T-helper 1 cell treated with Interleukin-12 subunit alpha and Interleukin-12 subunit beta and Interleukin-4 antibody, amounts not matched to agents 30 μg/mL and 1 μg/mL, for 36 hours (primary cell): Measurements from ENCODE around the gene KRTAP10-2.

Source experiments
- H3K27ac Mint-ChIP-seq: one replicate; pipeline ENCODE4 v1.8.0; 2021; ENCODE audit warnings: mild to moderate bottlenecking, mixed read lengths
- H3K27me3 Mint-ChIP-seq: one replicate; pipeline ENCODE4 v1.8.0; 2021; ENCODE audit warnings: low read depth, mixed read lengths
- H3K36me3 Mint-ChIP-seq: one replicate; pipeline ENCODE4 v1.8.0; 2021; ENCODE audit warnings: low read depth, mixed read lengths
- H3K4me1 Mint-ChIP-seq: one replicate; pipeline ENCODE4 v1.8.0; 2021; ENCODE audit warnings: low read depth, mixed read lengths
- H3K4me3 Mint-ChIP-seq: one replicate; pipeline ENCODE4 v1.8.0; 2021; ENCODE audit warnings: mild to moderate bottlenecking, moderate library complexity, mixed read lengths
- H3K9me3 Mint-ChIP-seq: one replicate; pipeline ENCODE4 v1.8.0; 2021; ENCODE audit warnings: mixed read lengths

The KRTAP10-2 gene

GRCh38 chr21:44547656-44548331 lies 3.5 kb downstream of the KRTAP10-2 start:
- H3K27me3 Mint-ChIP-seq: peaks cover 3% of the 10 kb centered on the region
- peaks cover 18% of the 10 kb centered on the region for H3K36me3 Mint-ChIP-seq
- peak overlapping the region; percentile 58 for H3K27ac Mint-ChIP-seq
- peaks cover 17% of the 10 kb centered on the region for H3K4me1 Mint-ChIP-seq
- H3K4me3 Mint-ChIP-seq: peak overlapping the region; percentile 2
- H3K9me3 Mint-ChIP-seq: peaks cover 22% of the 10 kb centered on the region

- Mint-ChIP-seq H3K27me3 (peaks cover 9% of the 10 kb centered on the region), H3K9me3 (peaks cover 22% of the 10 kb centered on the region), H3K4me1 (peaks cover 17% of the 10 kb centered on the region), H3K36me3 (peaks cover 18% of the 10 kb centered on the region), H3K27ac (no peak overlapping the region), H3K4me3 (no peak overlapping the region)
Observed at GRCh38 chr21:44544566-44544965, 6.7 kb downstream of the KRTAP10-2 start.

- Mint-ChIP-seq H3K4me3 (no peak overlapping the region), H3K36me3 (peaks cover 13% of the 10 kb centered on the region), H3K27ac (no peak overlapping the region), H3K9me3 (peaks cover 20% of the 10 kb centered on the region), H3K4me1 (peaks cover 9% of the 10 kb centered on the region), H3K27me3 (peaks cover 6% of the 10 kb centered on the region)
Observed at GRCh38 chr21:44542716-44543115, 8.6 kb downstream of the KRTAP10-2 start.

GRCh38 chr21:44540741-44541288 lies 10.5 kb downstream of the KRTAP10-2 start:
- peaks cover 6% of the 10 kb centered on the region for H3K9me3 Mint-ChIP-seq
- no peak overlapping the region for H3K4me3 Mint-ChIP-seq
- H3K27me3 Mint-ChIP-seq: peaks cover 6% of the 10 kb centered on the region
- H3K4me1 Mint-ChIP-seq: no peaks in the 10 kb centered on the region
- peaks cover 1% of the 10 kb centered on the region for H3K36me3 Mint-ChIP-seq
- no peak overlapping the region for H3K27ac Mint-ChIP-seq

GRCh38 chr21:44539991-44540666 lies 11.2 kb downstream of the KRTAP10-2 start, which contains the start of gene KRTAP10-1:
TSS of gene KRTAP10-1 (minus strand) at chr21:44540195. CDS start at chr21:44540150, 45 bp downstream.
- H3K27me3 Mint-ChIP-seq: peaks cover 6% of the 10 kb centered on the region
- no peak within 1 kb of the TSS for H3K27ac Mint-ChIP-seq
- no peak within 1 kb of the TSS for H3K4me3 Mint-ChIP-seq
- no peaks in the 10 kb centered on the region for H3K36me3 Mint-ChIP-seq
- H3K4me1 Mint-ChIP-seq: no peaks in the 10 kb centered on the region
- H3K9me3 Mint-ChIP-seq: no peaks in the 10 kb centered on the region

- Mint-ChIP-seq H3K4me1 (no peaks in the 10 kb centered on the region), H3K4me3 (no peak overlapping the region), H3K27me3 (peaks cover 6% of the 10 kb centered on the region)
Observed at GRCh38 chr21:44539046-44539445, 12.3 kb downstream of the KRTAP10-2 start.

GRCh38 chr21:44537930-44538911 lies 13.1 kb downstream of the KRTAP10-2 start:
- no peaks in the 10 kb centered on the region for H3K36me3 Mint-ChIP-seq
- H3K27ac Mint-ChIP-seq: no peak overlapping the region
- no peaks in the 10 kb centered on the region for H3K9me3 Mint-ChIP-seq

More at GRCh38 chr21:44539046-44539445, 12.3 kb downstream of the KRTAP10-2 start:
- no peaks in the 10 kb centered on the region for H3K9me3 Mint-ChIP-seq
- no peak overlapping the region for H3K27ac Mint-ChIP-seq
- H3K36me3 Mint-ChIP-seq: no peaks in the 10 kb centered on the region

GRCh38 chr21:44535963-44536362 lies 15.3 kb downstream of the KRTAP10-2 start:
- Mint-ChIP-seq H3K4me3 (no peak overlapping the region), H3K4me1 (no peaks in the 10 kb centered on the region), H3K36me3 (no peaks in the 10 kb centered on the region), H3K27me3 (peaks cover under 1% of the 10 kb centered on the region), H3K27ac (no peak overlapping the region), H3K9me3 (no peaks in the 10 kb centered on the region)

More at GRCh38 chr21:44537930-44538911, 13.1 kb downstream of the KRTAP10-2 start:
- peaks cover 6% of the 10 kb centered on the region for H3K27me3 Mint-ChIP-seq
- no peak overlapping the region for H3K4me3 Mint-ChIP-seq
- no peaks in the 10 kb centered on the region for H3K4me1 Mint-ChIP-seq

- no peak overlapping the region for H3K27ac Mint-ChIP-seq
- no peaks in the 10 kb centered on the region for H3K36me3 Mint-ChIP-seq
- H3K4me3 Mint-ChIP-seq: no peak overlapping the region
Observed at GRCh38 chr21:44534688-44535087, 16.6 kb downstream of the KRTAP10-2 start.

GRCh38 chr21:44533891-44534627 lies 17.2 kb downstream of the KRTAP10-2 start:
- Mint-ChIP-seq H3K4me1 (no peaks in the 10 kb centered on the region), H3K36me3 (no peaks in the 10 kb centered on the region), H3K9me3 (no peaks in the 10 kb centered on the region), H3K27me3 (no peaks in the 10 kb centered on the region), H3K4me3 (no peak overlapping the region), H3K27ac (no peak overlapping the region)

More at GRCh38 chr21:44534688-44535087, 16.6 kb downstream of the KRTAP10-2 start:
- H3K27me3 Mint-ChIP-seq: no peaks in the 10 kb centered on the region
- no peaks in the 10 kb centered on the region for H3K4me1 Mint-ChIP-seq
- H3K9me3 Mint-ChIP-seq: no peaks in the 10 kb centered on the region

GRCh38 chr21:44533121-44533890 lies 18.0 kb downstream of the KRTAP10-2 start:
- Mint-ChIP-seq H3K4me1 (no peaks in the 10 kb centered on the region), H3K36me3 (no peaks in the 10 kb centered on the region), H3K27ac (no peak overlapping the region), H3K27me3 (no peaks in the 10 kb centered on the region), H3K4me3 (no peak overlapping the region), H3K9me3 (no peaks in the 10 kb centered on the region)

- Mint-ChIP-seq H3K9me3 (no peaks in the 10 kb centered on the region), H3K4me3 (no peak overlapping the region), H3K4me1 (no peaks in the 10 kb centered on the region), H3K27ac (no peak overlapping the region), H3K27me3 (no peaks in the 10 kb centered on the region), H3K36me3 (no peaks in the 10 kb centered on the region)
Observed at GRCh38 chr21:44532712-44533111, 18.6 kb downstream of the KRTAP10-2 start.
